ENCODE results near the gene TMEM150B. TPM values are rescaled to one million over a fixed set of nuclear protein-coding genes. Genes with fewer than 3 reads are reported as not detected.

TMEM150B gene
- total and polyA plus RNA-seq, 2 of the 13 experiments (the other 11 are each of a cell fraction or from before 2014, with no cell fraction given): 1.3 to 1.8 TPM

GRCh38 chr19:55339105-55339888, 14.2 kb upstream of the TMEM150B start, which contains the start of gene KMT5C (continued):
- no peak for TF ChIP-seq ZNF800 (CRISPR knock-in tag; IDR thresholded peaks at IDR 0.05)
- TF ChIP-seq SOX5 (CRISPR knock-in tag; IDR thresholded peaks at IDR 0.05; ENCODE audit: borderline replicate concordance): 0 out of 2 replicates have a peak, but pooled peaks have one; percentile 12
- TF ChIP-seq KDM4B (CRISPR knock-in tag; IDR thresholded peaks at IDR 0.05): no peak
- TF ChIP-seq FOXJ3 (CRISPR knock-in tag; IDR thresholded peaks at IDR 0.05; ENCODE audit: borderline replicate concordance): no peak
- TF ChIP-seq AFF4 (CRISPR knock-in tag; IDR thresholded peaks at IDR 0.05): no peak
- no peak for TF ChIP-seq NRL (CRISPR knock-in tag; IDR thresholded peaks at IDR 0.05; ENCODE audit: borderline replicate concordance)
- TF ChIP-seq REXO4 (CRISPR knock-in tag; IDR thresholded peaks at IDR 0.05; ENCODE audit: borderline replicate concordance): no peak
- TF ChIP-seq CENPX (CRISPR knock-in tag; IDR thresholded peaks at IDR 0.05): no peak
- TF ChIP-seq ZNF343 (CRISPR knock-in tag; IDR thresholded peaks at IDR 0.05): no peak
- no peak for TF ChIP-seq BCL6 (CRISPR knock-in tag; IDR thresholded peaks at IDR 0.05)
- TF ChIP-seq, protein P1, sequence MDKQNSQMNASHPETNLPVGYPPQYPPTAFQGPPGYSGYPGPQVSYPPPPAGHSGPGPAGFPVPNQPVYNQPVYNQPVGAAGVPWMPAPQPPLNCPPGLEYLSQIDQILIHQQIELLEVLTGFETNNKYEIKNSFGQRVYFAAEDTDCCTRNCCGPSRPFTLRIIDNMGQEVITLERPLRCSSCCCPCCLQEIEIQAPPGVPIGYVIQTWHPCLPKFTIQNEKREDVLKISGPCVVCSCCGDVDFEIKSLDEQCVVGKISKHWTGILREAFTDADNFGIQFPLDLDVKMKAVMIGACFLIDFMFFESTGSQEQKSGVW (CRISPR knock-in tag; IDR thresholded peaks at IDR 0.05; ENCODE audit: borderline replicate concordance): no peak
- TF ChIP-seq SPEN (CRISPR knock-in tag; IDR thresholded peaks at IDR 0.05; ENCODE audit: low read depth): peak; percentile 52; the same call in 1 of the 2 replicates
- no peak for TF ChIP-seq ZNF33A (CRISPR knock-in tag; IDR thresholded peaks at IDR 0.05; ENCODE audit: borderline replicate concordance)
- TF ChIP-seq ZC3H4 (CRISPR knock-in tag; IDR thresholded peaks at IDR 0.05; ENCODE audit: borderline replicate concordance): no peak
- TF ChIP-seq, protein P2, sequence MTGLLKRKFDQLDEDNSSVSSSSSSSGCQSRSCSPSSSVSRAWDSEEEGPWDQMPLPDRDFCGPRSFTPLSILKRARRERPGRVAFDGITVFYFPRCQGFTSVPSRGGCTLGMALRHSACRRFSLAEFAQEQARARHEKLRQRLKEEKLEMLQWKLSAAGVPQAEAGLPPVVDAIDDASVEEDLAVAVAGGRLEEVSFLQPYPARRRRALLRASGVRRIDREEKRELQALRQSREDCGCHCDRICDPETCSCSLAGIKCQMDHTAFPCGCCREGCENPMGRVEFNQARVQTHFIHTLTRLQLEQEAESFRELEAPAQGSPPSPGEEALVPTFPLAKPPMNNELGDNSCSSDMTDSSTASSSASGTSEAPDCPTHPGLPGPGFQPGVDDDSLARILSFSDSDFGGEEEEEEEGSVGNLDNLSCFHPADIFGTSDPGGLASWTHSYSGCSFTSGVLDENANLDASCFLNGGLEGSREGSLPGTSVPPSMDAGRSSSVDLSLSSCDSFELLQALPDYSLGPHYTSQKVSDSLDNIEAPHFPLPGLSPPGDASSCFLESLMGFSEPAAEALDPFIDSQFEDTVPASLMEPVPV (CRISPR knock-in tag; IDR thresholded peaks at IDR 0.05): 0 out of 2 replicates have a peak, but pooled peaks have one; percentile 31
- TF ChIP-seq, protein P3, sequence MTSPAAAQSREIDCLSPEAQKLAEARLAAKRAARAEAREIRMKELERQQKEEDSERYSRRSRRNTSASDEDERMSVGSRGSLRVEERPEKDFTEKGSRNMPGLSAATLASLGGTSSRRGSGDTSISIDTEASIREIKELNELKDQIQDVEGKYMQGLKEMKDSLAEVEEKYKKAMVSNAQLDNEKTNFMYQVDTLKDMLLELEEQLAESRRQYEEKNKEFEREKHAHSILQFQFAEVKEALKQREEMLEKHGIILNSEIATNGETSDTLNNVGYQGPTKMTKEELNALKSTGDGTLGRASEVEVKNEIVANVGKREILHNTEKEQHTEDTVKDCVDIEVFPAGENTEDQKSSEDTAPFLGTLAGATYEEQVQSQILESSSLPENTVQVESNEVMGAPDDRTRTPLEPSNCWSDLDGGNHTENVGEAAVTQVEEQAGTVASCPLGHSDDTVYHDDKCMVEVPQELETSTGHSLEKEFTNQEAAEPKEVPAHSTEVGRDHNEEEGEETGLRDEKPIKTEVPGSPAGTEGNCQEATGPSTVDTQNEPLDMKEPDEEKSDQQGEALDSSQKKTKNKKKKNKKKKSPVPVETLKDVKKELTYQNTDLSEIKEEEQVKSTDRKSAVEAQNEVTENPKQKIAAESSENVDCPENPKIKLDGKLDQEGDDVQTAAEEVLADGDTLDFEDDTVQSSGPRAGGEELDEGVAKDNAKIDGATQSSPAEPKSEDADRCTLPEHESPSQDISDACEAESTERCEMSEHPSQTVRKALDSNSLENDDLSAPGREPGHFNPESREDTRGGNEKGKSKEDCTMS (CRISPR knock-in tag; conservative IDR thresholded peaks at IDR 0.05): no peak
- TF ChIP-seq JUN (CRISPR knock-in tag; IDR thresholded peaks at IDR 0.05): no peak

Data from HepG2 (cell line).